Endothelial cell of umbilical vein (primary cell): ENCODE measurements around the gene ZFPM1.

Experiments
- CTCF ChIP-seq, 2 donors: IDR thresholded peaks; 1 replicate in 1 of 2; 2 replicates in 1 of 2; pipeline ENCODE4 v1.5.1; 2011; ENCODE audit warnings: low read length in 2 of 2, mild to moderate bottlenecking in 2 of 2, moderate library complexity in 2 of 2, control low read depth in 1 of 2, inconsistent platforms in 1 of 2, low read depth in 1 of 2; ENCODE audit not compliant: insufficient read depth in 1 of 2; ENCODE audit errors: extremely low read depth in 1 of 2
- JUN ChIP-seq: IDR thresholded peaks from 2 replicates; pipeline ENCODE4 v1.6.1; 2011; ENCODE audit warnings: borderline replicate concordance, low read depth; ENCODE audit not compliant: insufficient read length, insufficient read depth
- POLR2AphosphoS5 ChIP-seq: IDR thresholded peaks from 2 replicates; pipeline ENCODE4 v1.6.1; 2012; ENCODE audit warnings: low read depth, mild to moderate bottlenecking, control low read depth, low read length, moderate library complexity; ENCODE audit not compliant: insufficient read depth

- no peak for TF ChIP-seq JUN
- no peak for TF ChIP-seq POLR2AphosphoS5
- no peak for TF ChIP-seq CTCF (IDR thresholded peaks at IDR 0.05; ENCODE audit: extremely low read depth in 1 of 2, insufficient read depth in 1 of 2, low read depth in 1 of 2, low read length in 2 of 2)
Observed at GRCh38 chr16:88504489-88505404, 51.7 kb downstream of the ZFPM1 start.
